NCI-H226 (cell line): ENCODE results near the gene PIAS4.

Source experiments
- DNase-seq: peaks from one replicate; pipeline ENCODE4 v3.0.0-alpha.2; 2015

PIAS4 gene

DNA sequence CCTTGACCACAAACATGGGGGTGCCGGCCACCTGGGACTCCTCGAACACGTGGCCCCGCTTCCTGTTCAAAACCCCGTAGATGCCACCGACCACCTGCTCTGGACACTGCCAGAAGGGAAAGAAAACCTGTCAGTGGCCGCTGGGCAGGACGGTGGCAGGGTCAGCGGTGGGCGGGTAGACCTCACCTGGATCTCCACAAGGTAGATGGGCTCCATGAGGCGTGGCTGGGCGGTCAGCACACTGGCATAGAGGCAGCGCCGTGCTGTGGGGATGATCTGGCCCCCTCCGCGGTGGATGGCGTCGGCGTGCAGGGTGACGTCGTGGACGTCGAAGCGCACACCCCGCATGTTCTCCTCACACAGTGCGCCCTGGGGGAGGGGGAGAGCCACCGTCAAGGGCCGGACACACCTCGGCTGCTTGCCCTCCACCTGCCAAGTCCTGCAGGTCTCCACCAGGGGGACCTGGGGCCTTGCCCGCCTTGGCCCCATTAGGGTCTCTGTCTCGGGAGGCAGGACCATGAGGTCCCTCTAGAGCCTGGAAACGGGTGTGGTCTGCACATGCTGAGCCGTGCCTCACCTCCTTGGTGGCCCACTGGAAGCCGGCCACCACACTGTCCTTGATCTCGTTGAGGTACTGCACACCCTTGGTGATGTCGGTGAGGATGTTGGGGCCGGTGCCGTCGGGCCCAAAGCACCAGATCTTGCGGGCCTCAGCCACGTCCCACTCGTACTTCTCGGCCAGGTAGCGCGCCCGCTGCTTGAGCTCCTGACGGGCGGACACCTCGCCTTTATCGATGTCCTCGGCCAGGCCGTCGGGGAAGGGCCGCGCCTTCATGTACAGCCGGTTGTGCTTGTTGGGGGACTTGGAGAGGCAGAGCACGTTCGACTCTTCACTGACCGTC lies 30.0 kb upstream of the PIAS4 start:
- DNase-seq = no peak

- DNase-seq = no peak
These were observed 29.4 kb upstream of the PIAS4 start for GRCh38 chr19:3978145-3978544.

- DNase-seq = no peak
These were observed 28.3 kb upstream of the PIAS4 start for GRCh38 chr19:3979289-3979673.

GRCh38 chr19:3979674-3980352 lies 27.7 kb upstream of the PIAS4 start:
- DNase-seq = no peak

- DNase-seq = no peak
These were observed 26.9 kb upstream of the PIAS4 start for GRCh38 chr19:3980353-3981251.

DNA sequence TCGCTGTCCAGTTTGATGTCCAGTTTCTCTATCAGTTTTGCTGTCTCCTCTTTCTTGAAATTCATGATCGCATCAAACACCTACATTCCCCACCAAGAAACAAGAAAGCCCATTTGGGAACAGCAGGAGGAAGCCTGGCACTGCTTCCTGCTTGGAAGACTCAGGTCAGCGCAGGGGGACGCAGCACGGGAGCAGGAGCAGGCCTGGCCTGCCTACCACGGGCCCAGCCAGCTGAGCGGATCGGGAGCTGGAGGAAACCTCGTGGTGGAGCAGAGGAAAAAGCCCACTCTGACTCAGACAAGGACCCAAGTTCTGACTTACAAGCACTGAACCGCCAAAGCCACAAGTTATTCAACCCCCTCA lies 26.2 kb upstream of the PIAS4 start:
- no peak for DNase-seq

DNA sequence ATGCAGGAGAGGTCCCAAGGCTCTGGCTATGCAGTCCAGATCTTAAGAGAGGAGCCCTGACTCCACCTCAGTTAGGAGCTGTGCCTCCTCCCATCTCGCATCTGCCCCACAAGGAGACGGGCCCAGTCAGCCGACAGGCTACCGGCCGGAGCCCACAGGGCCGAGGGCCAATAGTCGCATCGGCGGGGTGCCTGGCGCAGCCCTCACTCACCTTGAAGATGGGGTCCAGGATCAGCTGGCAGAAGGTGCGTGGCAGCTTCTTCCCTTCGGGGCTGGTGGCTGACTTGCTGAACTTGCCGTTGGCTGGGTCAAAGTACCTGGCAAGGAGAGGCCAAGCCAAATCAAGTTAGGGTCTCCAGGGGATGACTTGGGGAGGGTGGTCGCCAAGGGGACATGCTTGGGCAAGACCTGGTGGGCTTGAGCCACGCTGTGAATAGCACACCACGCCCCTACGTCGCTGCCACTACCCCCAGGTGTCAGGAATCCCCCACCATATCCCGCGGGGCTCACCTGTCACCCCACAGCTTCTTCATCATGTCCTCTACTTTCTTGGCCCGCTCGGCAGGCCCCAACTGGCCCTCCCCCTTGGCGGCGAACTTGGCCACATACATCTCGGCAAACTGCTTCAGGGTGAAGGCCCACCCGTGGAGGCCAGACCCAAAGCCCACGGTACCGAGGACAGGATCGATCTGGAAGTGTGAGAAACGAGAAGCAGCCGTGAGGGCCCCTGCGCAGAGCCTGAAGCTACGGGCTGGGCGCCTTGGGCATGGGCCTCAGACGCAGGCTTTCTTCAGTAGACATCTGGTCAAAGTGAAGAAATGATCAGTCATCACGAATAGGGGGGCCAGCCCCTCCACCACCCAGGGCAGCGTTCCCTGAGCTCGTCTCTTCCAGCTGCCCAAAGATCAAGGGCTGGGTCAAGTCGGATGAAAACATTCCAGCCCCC lies 25.5 kb upstream of the PIAS4 start:
- no peak for DNase-seq

DNA sequence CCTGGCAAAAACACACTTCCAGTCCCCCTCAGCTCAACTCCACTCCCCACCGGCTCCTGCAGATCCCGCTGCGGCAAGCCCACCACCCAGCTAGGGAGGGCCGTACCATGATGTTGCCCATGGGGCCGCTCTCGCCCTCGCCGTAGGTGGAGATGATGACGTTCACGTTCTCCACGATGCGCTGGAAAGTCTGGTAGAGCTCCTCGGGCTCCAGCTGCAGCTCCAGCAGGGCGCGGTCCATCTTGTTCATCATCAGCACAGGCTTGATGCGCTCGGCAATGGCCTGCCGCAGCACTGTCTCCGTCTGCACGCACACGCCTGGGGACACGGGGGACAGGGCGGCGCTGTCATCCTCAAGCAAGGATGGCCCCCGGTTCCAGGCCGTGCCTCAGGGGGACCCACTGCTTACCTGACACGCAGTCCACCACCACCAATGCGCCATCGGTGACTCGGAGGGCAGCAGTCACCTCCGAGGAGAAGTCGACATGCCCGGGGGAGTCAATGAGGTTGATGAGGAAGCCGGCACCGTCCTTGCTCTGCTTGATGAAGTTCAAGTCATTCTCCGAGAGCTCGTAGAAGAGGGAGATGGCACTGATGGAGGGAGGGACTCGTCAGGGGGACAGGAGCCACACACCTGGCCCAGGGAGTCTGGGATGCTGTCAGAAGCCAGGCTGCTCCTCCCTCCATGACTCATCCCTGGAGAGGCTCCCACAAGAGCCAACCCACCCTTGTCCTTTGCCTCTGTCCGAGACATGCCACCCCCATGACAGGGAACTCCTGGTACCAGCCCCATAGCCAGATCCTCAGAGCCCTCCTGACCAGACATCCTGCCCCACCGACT lies 24.6 kb upstream of the PIAS4 start:
- peak; percentile 53 for DNase-seq

DNA sequence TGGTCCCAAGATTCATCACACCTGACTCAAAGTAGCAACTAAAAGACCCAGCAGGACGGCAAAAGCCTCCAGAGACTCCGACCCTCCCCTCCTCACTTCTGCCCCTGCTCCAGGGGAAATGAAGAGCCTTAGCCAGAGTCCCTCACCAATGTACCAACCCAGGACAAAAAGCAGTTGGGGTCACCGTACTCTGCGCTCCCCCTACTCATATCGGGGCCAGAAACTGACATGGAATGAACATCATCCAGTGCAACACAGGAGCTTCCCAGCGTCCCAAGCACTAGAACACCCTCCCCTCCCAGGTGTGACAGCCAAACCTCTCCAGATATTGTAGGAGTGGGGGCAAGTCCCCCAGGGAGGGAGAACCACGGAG lies 24.0 kb upstream of the PIAS4 start:
- no peak for DNase-seq

GRCh38 chr19:3983936-3984583 lies 23.5 kb upstream of the PIAS4 start:
- DNase-seq = peak; percentile 12

DNA sequence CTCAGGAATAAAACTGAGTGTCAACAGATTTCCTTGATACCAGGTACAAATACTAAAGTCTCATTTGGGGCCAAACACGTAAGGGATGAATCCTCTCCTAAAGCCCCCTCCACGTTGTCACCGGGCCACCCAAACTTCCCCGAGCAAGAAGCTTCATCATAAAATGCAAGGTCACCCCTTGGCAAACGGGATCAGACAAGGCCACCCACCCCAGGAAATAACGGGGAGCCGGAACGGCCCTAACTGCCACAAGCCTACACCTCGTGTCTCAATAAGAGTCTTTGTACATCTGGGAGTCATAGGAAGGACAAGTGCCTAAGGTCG lies 23.0 kb upstream of the PIAS4 start:
- DNase-seq = no peak

DNA sequence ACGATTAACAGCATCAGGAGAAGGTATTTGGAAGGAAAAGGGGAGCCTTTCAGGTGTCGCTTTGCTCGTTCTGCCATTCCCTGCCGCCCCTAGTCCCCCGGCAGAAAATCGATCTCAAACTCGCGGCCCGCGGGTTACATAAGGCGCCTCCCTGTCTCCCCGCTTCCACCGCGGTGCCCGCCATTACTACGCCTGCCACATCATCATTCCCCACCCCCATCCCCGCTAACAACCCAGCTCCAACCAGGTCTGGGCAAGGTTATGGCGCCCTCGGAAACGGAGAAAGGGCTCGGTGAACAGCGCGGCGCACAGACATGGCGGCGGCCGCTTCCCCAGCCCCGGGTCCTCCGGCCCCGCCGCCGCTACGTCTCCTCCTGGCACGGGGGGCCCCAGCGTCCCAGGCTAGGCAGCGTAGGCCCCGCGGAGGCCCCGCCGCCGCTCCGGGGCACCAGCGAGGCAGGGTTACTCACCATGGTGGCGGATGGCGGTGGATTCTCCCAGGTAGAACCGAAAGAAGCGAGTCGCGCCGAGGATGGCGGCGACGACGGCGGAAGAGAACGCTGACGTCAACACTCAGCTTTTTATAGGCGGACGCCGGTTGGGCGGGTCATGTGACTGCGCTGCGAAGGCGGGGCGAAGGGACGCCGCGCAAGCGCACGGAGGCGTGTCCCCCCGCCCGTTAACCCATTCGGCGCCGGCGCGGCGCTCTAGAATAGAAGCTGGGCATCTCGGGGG lies 22.5 kb upstream of the PIAS4 start, which contains the start of gene EEF2:
Gene EEF2 (minus strand): TSS at position 556 of the 735 bp plus-strand sequence. CDS start 83 bp downstream, at position 473.
- DNase-seq = peak; percentile 61

- no peak for DNase-seq
These were observed 21.8 kb upstream of the PIAS4 start for GRCh38 chr19:3985643-3986259.

GRCh38 chr19:3986260-3987041 lies 21.1 kb upstream of the PIAS4 start:
- DNase-seq = peak; percentile 52

DNA sequence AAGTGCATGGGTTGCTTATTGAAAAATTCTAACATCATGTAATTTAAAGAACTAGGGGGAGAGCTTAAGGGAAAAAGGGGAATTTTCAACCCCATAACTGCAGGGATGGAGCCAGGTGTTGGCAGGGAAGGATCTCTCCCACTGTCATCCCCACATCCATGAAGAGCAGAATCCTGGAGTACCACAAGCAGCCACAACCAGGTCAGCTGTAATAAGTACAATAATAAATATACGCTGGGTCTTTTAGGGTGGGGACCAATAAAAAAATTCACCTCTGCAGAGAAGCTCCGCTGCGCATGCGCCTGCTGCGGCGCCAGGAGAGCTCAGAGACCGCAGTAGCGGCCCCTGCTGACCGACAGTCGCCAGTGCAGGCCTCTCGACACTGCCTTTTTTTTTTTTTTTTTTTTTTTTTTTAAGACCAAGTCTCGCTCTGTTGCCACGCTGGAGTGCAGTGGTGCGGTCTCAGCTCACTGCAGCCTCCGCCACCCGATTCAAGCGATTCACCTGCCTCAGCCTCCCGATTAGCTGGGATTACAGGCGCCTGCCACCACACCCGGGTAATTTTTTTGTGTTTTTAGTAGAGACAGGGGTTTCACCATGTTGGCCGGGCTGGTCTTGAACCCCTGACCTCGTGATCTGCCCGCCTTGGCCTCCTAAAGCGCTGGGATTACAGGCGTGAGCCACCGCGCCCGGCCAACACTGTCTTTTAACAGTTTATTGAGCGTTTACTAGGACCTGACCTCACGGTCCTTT lies 19.7 kb upstream of the PIAS4 start:
- DNase-seq = peak; percentile 53

DNA sequence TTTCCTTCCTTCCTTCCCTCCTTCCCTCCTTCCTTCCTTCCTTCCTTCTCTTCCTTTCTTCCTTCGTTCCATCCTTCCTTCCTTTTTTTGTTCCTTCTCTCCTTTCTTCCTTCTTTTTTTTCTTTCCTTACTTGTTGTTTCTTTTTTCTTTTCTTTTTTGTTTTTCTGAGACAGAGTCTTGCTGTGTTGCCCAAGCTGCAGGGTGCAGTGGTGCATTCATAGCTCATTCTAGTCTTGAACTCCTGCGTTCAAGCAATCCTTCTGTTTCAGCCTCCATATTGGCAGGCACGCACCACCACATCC lies 16.8 kb upstream of the PIAS4 start:
- DNase-seq = no peak

- DNase-seq = no peak
These were observed 11.9 kb upstream of the PIAS4 start for GRCh38 chr19:3995607-3996006.
